Panc1 (cell line): ENCODE measurements around the gene RYR3. TPM values are rescaled to one million over a fixed set of nuclear protein-coding genes. Genes with fewer than 3 reads are reported as not detected.

Source experiments
- ATAC-seq: fragments of 200-7000 bp; cut with Tn5 transposase; 2 replicates; pipeline ENCODE4 v1.9.1; 2020; ENCODE audit warnings: mild to moderate bottlenecking, moderate library complexity
- BruUV-seq: library from RNA; stranded (reverse); fragments of 400-500 nt; replicated peaks from 2 replicates; lab custom pipeline; 2021; lab: Mats Ljungman, UMichigan
- CTCF ChIA-PET: fragments of 300-600 bp; sonication (Branson Sonifier 250); formaldehyde crosslinking; loops from one replicate; lab custom pipeline; 2022; ENCODE audit warnings: antibody characterized with exemption; lab: Charles Lee
- POLR2A ChIA-PET: fragments of 300-600 bp; sonication (Branson Sonifier 250); formaldehyde crosslinking; loops from one replicate; lab custom pipeline; 2022; ENCODE audit warnings: antibody characterized with exemption; lab: Charles Lee
- DNase-seq: peaks from one replicate; pipeline ENCODE4 v3.0.0-alpha.2; 2010; ENCODE audit warnings: low read depth, low spot score
- H3K27ac ChIP-seq: 2 replicates; pipeline ENCODE4 v1.5.1; 2011; ENCODE audit warnings: mild to moderate bottlenecking, low read length, inconsistent platforms
- H3K27me3 ChIP-seq: fragments of 200-500 bp; sonication (Bioruptor generic); 2 replicates; pipeline ENCODE4 v1.6.0; 2014; ENCODE audit warnings: low read length, inconsistent platforms; ENCODE audit not compliant: control insufficient read depth, insufficient read depth
- H3K36me3 ChIP-seq: fragments of 200-500 bp; sonication (Bioruptor generic); 2 replicates; pipeline ENCODE4 v1.5.1; 2014; ENCODE audit warnings: inconsistent platforms, mild to moderate bottlenecking, low read length, moderate library complexity; ENCODE audit not compliant: control insufficient read depth, insufficient read depth
- H3K4me1 ChIP-seq: 2 replicates; pipeline ENCODE4 v1.5.1; 2011; ENCODE audit warnings: inconsistent platforms, mild to moderate bottlenecking, low read length, moderate library complexity; ENCODE audit not compliant: control insufficient read depth, insufficient read depth
- H3K4me3 ChIP-seq, 2 experiments: 2 replicates each; pipeline ENCODE4 v1.5.1; 2011 to 2012; ENCODE audit warnings: low read depth in 2 of 2, low read length in 2 of 2, mild to moderate bottlenecking in 2 of 2, inconsistent platforms in 1 of 2, moderate library complexity in 1 of 2
- H3K9me3 ChIP-seq: fragments of 200-500 bp; sonication (Bioruptor generic); 2 replicates; pipeline ENCODE4 v1.5.1; 2014; ENCODE audit warnings: low read depth, mild to moderate bottlenecking, inconsistent platforms, low read length, moderate library complexity; ENCODE audit not compliant: control insufficient read depth, insufficient read depth
- CTCF ChIP-seq: fragments of 450-650 bp; IDR thresholded peaks from 2 replicates; pipeline ENCODE4 v1.5.1; 2017; ENCODE audit warnings: mild to moderate bottlenecking
- POLR2AphosphoS5 ChIP-seq: IDR thresholded peaks from 2 replicates; pipeline ENCODE4 v1.6.1; 2012; ENCODE audit warnings: mild to moderate bottlenecking, low read depth, low read length, moderate library complexity
- REST ChIP-seq, 2 experiments: IDR thresholded peaks; 2 replicates each; pipeline ENCODE4 v1.6.1; 2011 to 2012; ENCODE audit warnings: low read depth in 2 of 2, control low read depth in 1 of 2, low read length in 1 of 2, mild to moderate bottlenecking in 1 of 2, moderate library complexity in 1 of 2; ENCODE audit not compliant: insufficient read depth in 1 of 2
- SIN3A ChIP-seq: IDR thresholded peaks from 2 replicates; pipeline ENCODE4 v1.6.1; 2012; ENCODE audit warnings: low read depth, mild to moderate bottlenecking, low read length, moderate library complexity, borderline replicate concordance; ENCODE audit not compliant: insufficient read depth
- TCF7L2 ChIP-seq: IDR thresholded peaks from 2 replicates; pipeline ENCODE4 v1.6.1; 2011; ENCODE audit warnings: mild to moderate bottlenecking, low read depth, low read length, inconsistent platforms
- in situ Hi-C: cut with HindIII; loops from 2 replicates; pipeline ENCODE4 v1.10.0; 2016; ENCODE audit warnings: low sequenced_read_pairs, low pct_unique_long_range_greater_than_20kb
- intact Hi-C: fragments of 100-400 bp; cut with micrococcal nuclease; formaldehyde crosslinking; loops from one replicate; pipeline ENCODE4 v1.10.0; 2022; ENCODE audit not compliant: unreplicated experiment
- total RNA-seq: library from RNA; stranded (reverse); gene quantifications from one replicate; pipeline ENCODE4 v1.2.1, GENCODE V29; 2021; ENCODE audit not compliant: unreplicated experiment

The RYR3 gene
- total RNA-seq, 1 experiment from 2014 or later = not detected

DNA sequence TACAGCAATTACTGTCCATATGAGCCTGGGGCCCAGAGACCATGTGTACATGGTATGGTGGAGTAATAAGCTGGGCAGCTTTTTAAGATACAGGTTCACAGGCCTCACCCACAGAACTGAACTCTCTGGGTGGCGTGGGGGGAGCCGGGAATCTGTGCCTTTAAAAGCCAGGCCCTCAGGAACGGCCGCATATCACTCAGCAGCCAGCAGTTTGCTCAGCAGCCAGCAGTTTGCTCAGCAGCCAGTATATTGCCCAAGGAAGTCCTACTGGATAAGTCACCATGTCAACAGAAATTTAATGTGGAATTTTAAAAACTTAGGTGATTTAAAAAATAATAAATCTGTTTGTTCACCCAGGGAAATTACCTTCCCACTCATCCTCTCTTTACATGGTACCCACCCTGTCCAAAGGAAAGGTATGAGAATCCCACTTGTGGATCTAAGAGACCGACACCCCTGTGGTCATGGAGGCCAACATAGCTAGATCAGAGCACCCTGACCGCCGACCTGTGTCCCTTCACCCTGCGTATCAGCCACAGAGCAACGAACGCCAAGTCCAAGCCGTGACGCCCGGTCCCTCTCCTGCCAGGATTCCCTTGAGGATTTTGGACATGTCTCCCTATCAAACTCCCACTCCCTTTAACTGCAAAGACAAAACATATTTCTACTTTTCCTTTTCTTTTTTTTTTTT, 561.8 kb downstream of the RYR3 start:
- in situ Hi-C loops (no loop called here), intact Hi-C loops (no loop called here)
- no peaks in the 10 kb centered on the region for H3K27me3 ChIP-seq
- no peak overlapping the region for H3K27ac ChIP-seq
- DNase-seq (no peak), ATAC-seq (no peak; the same call in 1 of the 2 replicates)
- TF ChIP-seq SIN3A (no peak), POLR2AphosphoS5 (no peak), TCF7L2 (no peak), REST (IDR thresholded peaks at IDR 0.05; ENCODE audit: insufficient read depth in 1 of 2, low read depth in 2 of 2, low read length in 1 of 2) (no peak), CTCF (no peak)
- H3K4me3 ChIP-seq = no peak overlapping the region
- no TSS peak for BruUV-seq
- ChIA-PET POLR2A (no interaction called here), CTCF (no interaction called here)
- H3K9me3 ChIP-seq = no peaks in the 10 kb centered on the region
- H3K4me1 ChIP-seq = no peaks in the 10 kb centered on the region
- H3K36me3 ChIP-seq = no peaks in the 10 kb centered on the region

GRCh38 chr15:33874156-33874555, 563.4 kb downstream of the RYR3 start:
- ChIA-PET POLR2A (no interaction called here), CTCF (no interaction called here)
- Histone ChIP-seq H3K36me3 (no peaks in the 10 kb centered on the region), H3K4me1 (no peaks in the 10 kb centered on the region), H3K9me3 (no peaks in the 10 kb centered on the region), H3K27ac (no peak overlapping the region), H3K4me3 (no peak overlapping the region), H3K27me3 (no peaks in the 10 kb centered on the region)
- TF ChIP-seq TCF7L2 (no peak), POLR2AphosphoS5 (no peak), REST (IDR thresholded peaks at IDR 0.05; ENCODE audit: insufficient read depth in 1 of 2, low read depth in 2 of 2, low read length in 1 of 2) (no peak), SIN3A (no peak), CTCF (no peak)
- no TSS peak for BruUV-seq
- in situ Hi-C loops (no loop called here), intact Hi-C loops (no loop called here)
- DNase-seq (no peak), ATAC-seq (no peak)
